Measurements from ENCODE around the gene GZMM.

DNA sequence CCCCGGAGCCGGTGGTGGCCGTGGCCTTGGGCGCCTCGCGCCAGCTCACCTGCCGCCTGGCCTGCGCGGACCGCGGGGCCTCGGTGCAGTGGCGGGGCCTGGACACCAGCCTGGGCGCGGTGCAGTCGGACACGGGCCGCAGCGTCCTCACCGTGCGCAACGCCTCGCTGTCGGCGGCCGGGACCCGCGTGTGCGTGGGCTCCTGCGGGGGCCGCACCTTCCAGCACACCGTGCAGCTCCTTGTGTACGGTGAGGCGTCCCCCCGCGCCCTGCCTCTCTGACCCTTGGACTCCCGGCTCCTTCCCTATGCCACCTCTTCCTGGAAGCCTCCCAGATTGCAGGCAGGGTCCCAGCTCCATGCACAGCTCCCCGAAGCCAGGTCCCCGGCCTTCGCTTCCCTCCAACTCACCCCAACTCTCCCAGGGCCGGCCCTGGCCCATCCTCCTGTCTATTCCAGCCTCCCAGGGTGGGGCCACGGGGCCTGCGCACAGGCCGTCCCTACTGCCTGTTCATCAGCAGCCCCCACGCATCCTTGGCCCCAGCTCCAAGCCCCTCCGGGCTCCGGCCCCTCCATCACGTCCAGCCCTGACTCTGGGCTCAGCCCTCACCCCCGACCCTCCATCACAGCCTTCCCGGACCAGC is 45.9 kb upstream of the GZMM start:
- TF ChIP-seq, protein P1, sequence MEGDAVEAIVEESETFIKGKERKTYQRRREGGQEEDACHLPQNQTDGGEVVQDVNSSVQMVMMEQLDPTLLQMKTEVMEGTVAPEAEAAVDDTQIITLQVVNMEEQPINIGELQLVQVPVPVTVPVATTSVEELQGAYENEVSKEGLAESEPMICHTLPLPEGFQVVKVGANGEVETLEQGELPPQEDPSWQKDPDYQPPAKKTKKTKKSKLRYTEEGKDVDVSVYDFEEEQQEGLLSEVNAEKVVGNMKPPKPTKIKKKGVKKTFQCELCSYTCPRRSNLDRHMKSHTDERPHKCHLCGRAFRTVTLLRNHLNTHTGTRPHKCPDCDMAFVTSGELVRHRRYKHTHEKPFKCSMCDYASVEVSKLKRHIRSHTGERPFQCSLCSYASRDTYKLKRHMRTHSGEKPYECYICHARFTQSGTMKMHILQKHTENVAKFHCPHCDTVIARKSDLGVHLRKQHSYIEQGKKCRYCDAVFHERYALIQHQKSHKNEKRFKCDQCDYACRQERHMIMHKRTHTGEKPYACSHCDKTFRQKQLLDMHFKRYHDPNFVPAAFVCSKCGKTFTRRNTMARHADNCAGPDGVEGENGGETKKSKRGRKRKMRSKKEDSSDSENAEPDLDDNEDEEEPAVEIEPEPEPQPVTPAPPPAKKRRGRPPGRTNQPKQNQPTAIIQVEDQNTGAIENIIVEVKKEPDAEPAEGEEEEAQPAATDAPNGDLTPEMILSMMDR (IDR thresholded peaks at IDR 0.05; ENCODE audit: poor library complexity), result no peak
- no peak for TF ChIP-seq EZH2phosphoT487 (IDR thresholded peaks at IDR 0.05; ENCODE audit: low read depth, severe bottlenecking, unreplicated experiment)
